Prostate gland (tissue), 2 donors: ENCODE data around the gene ARHGEF4. TPM values are rescaled to one million over a fixed set of nuclear protein-coding genes. Genes with fewer than 3 reads are reported as not detected.

Experiments
- DNase-seq: peaks from one replicate; pipeline ENCODE4 v3.0.0-alpha.2; 2019; ENCODE audit warnings: low spot score
- H3K27ac ChIP-seq, 2 donors: fragments of 200-600 bp; sonication (generic); 2 replicates each; pipeline ENCODE4 v1.5.1; 2017 to 2019
- H3K27me3 ChIP-seq: fragments of 200-600 bp; sonication (generic); replicated peaks from 2 replicates; pipeline ENCODE4 v1.5.1; 2019; ENCODE audit not compliant: insufficient read depth
- H3K36me3 ChIP-seq, 2 donors: fragments of 200-600 bp; sonication (generic); 1 replicate in 1 of 2; 2 replicates in 1 of 2; pipeline versions ENCODE4 v1.5.1 to v1.8.1; 2017 to 2019
- H3K4me1 ChIP-seq: fragments of 200-600 bp; sonication (generic); replicated peaks from 2 replicates; pipeline ENCODE4 v1.5.1; 2019
- H3K4me3 ChIP-seq, 2 donors: fragments of 200-600 bp; sonication (generic); 2 replicates each; pipeline ENCODE4 v1.5.1; 2017 to 2019
- H3K9me3 ChIP-seq: fragments of 200-600 bp; sonication (generic); 2 replicates; pipeline ENCODE4 v1.5.1; 2017
- CTCF ChIP-seq, 4 experiments: fragments of 200-600 bp in 2 of 4; fragments of 450-650 bp in 2 of 4; sonication (generic) in 2 of 4; IDR thresholded peaks; 1 replicate in 3 of 4; 2 replicates in 1 of 4; pipeline ENCODE4 v1.5.1; 2016 to 2019; ENCODE audit warnings: antibody characterized with exemption in 4 of 4, mild to moderate bottlenecking in 2 of 4, moderate library complexity in 2 of 4
- POLR2A ChIP-seq: fragments of 450-650 bp; IDR thresholded peaks from one replicate; pipeline ENCODE4 v1.6.1; 2016; ENCODE audit warnings: antibody characterized with exemption, mild to moderate bottlenecking
- POLR2AphosphoS5 ChIP-seq: sonication (generic); formaldehyde crosslinking; IDR thresholded peaks from one replicate; pipeline ENCODE4 v1.6.1; 2017; ENCODE audit warnings: antibody characterized with exemption
- WGBS: methylation state at CpG from one replicate; pipeline ENCODE4 v1.1.5; 2018; 5-methylcytosine and 5-hydroxymethylcytosine counted together
- intact Hi-C: fragments of 100-400 bp; cut with DNase I; formaldehyde crosslinking; loops from one replicate; pipeline ENCODE4 v1.14.2; 2022
- total RNA-seq, 2 donors: library from RNA; depleted of rRNA; stranded (reverse); fragments of >200 nt; gene quantifications; one replicate each; pipeline ENCODE4 v1.1.0, GENCODE V29; 2016

Gene ARHGEF4
- total RNA-seq, 2 donors from 2014 or later: 9.6 to 56.0 TPM

GRCh38 chr2:130911482-130911881 lies 74.8 kb downstream of the ARHGEF4 start:
- no peak for DNase-seq
- Histone ChIP-seq H3K9me3 (no peaks in the 10 kb centered on the region), H3K36me3 (no peaks in the 10 kb centered on the region), H3K27me3 (peaks cover 2% of the 10 kb centered on the region), H3K27ac (no peak overlapping the region), H3K4me3 (no peak overlapping the region), H3K4me1 (no peaks in the 10 kb centered on the region)
- TF ChIP-seq POLR2A (no peak), POLR2AphosphoS5 (no peak), CTCF (IDR thresholded peaks at IDR 0.05) (no peak)
- WGBS: 45% methylated on average over 5 of the region's 5 CpGs
- intact Hi-C loops: no loop called here

GRCh38 chr2:130911996-130912395 lies 75.3 kb downstream of the ARHGEF4 start:
- TF ChIP-seq POLR2AphosphoS5 (no peak), POLR2A (no peak)
- no peaks in the 10 kb centered on the region for H3K9me3 ChIP-seq

GRCh38 chr2:130912471-130912870 lies 75.8 kb downstream of the ARHGEF4 start:
- Histone ChIP-seq H3K27me3 (peaks cover 2% of the 10 kb centered on the region), H3K9me3 (no peaks in the 10 kb centered on the region), H3K27ac (no peak overlapping the region), H3K36me3 (no peaks in the 10 kb centered on the region), H3K4me3 (no peak overlapping the region), H3K4me1 (no peaks in the 10 kb centered on the region)
- TF ChIP-seq POLR2A: no peak
- no peak for TF ChIP-seq CTCF (IDR thresholded peaks at IDR 0.05)
- intact Hi-C loops: no loop called here
- no peak for DNase-seq
- WGBS: 50% methylated on average over 4 of the region's 4 CpGs

More at GRCh38 chr2:130911996-130912395, 75.3 kb downstream of the ARHGEF4 start:
- no peaks in the 10 kb centered on the region for H3K36me3 ChIP-seq
- H3K27ac ChIP-seq: no peak overlapping the region
- DNase-seq: no peak
- WGBS: 31% methylated on average over 15 of the region's 15 CpGs
- intact Hi-C loops: no loop called here
- H3K4me1 ChIP-seq: no peaks in the 10 kb centered on the region
- H3K4me3 ChIP-seq: no peak overlapping the region
- peaks cover 2% of the 10 kb centered on the region for H3K27me3 ChIP-seq

GRCh38 chr2:130913891-130914290 lies 77.2 kb downstream of the ARHGEF4 start:
- intact Hi-C loops: no loop called here
- Histone ChIP-seq H3K36me3 (no peaks in the 10 kb centered on the region), H3K9me3 (no peaks in the 10 kb centered on the region), H3K4me3 (no peak overlapping the region), H3K27me3 (peaks cover 2% of the 10 kb centered on the region), H3K27ac (no peak overlapping the region), H3K4me1 (no peaks in the 10 kb centered on the region)
- 82% methylated on average over 6 of the region's 6 CpGs for WGBS
- no peak for DNase-seq
- no peak for TF ChIP-seq CTCF (IDR thresholded peaks at IDR 0.05)
- no peak for TF ChIP-seq POLR2AphosphoS5
- TF ChIP-seq POLR2A: no peak

- DNase-seq: no peak
- H3K4me3 ChIP-seq: no peak overlapping the region
- TF ChIP-seq CTCF (IDR thresholded peaks at IDR 0.05) (no peak), POLR2AphosphoS5 (no peak), POLR2A (no peak)
- peaks cover 2% of the 10 kb centered on the region for H3K27me3 ChIP-seq
- no peak overlapping the region for H3K27ac ChIP-seq
- H3K9me3 ChIP-seq: no peaks in the 10 kb centered on the region
- no peaks in the 10 kb centered on the region for H3K4me1 ChIP-seq
- H3K36me3 ChIP-seq: no peaks in the 10 kb centered on the region
- 81% methylated on average over 5 of the region's 5 CpGs for WGBS
- intact Hi-C loops: no loop called here
Observed at GRCh38 chr2:130915149-130915548, 78.4 kb downstream of the ARHGEF4 start.
